Breast epithelium (tissue), 4 donors: Measurements from ENCODE around the gene GLYR1. TPM values are rescaled to one million over a fixed set of nuclear protein-coding genes. Genes with fewer than 3 reads are reported as not detected.

Experiments used
- DNase-seq, 2 donors: peaks; one replicate each; pipeline ENCODE4 v3.0.0-alpha.2; 2019; ENCODE audit warnings: low spot score in 2 of 2
- H3K27ac ChIP-seq, 2 donors: fragments of 200-600 bp; sonication (generic) in 1 of 2; one replicate each; pipeline ENCODE4 v1.5.1; 2016 to 2019; ENCODE audit warnings: mild to moderate bottlenecking in 1 of 2
- H3K27me3 ChIP-seq, 2 donors: fragments of 200-600 bp; sonication (generic) in 1 of 2; one replicate each; pipeline versions ENCODE4 v1.5.1 to v1.6.0; 2017 to 2019; ENCODE audit warnings: control low read depth in 1 of 2, mild to moderate bottlenecking in 1 of 2
- H3K36me3 ChIP-seq: fragments of 200-600 bp; one replicate; pipeline ENCODE4 v1.5.1; 2019
- H3K4me1 ChIP-seq, 2 donors: fragments of 200-600 bp; sonication (generic); one replicate each; pipeline ENCODE4 v1.5.1; 2016 to 2019; ENCODE audit warnings: control low read depth in 1 of 2
- H3K4me3 ChIP-seq, 3 donors: fragments of 200-600 bp; sonication (generic); 1 replicate in 2 of 3; 2 replicates in 1 of 3; pipeline ENCODE4 v1.5.1; 2016 to 2019; ENCODE audit warnings: mild to moderate bottlenecking in 3 of 3, moderate library complexity in 2 of 3
- H3K9me3 ChIP-seq, 2 donors: fragments of 200-600 bp; sonication (generic) in 1 of 2; one replicate each; pipeline ENCODE4 v1.5.1; 2016 to 2019; ENCODE audit warnings: control low read depth in 1 of 2
- CTCF ChIP-seq, 3 donors: fragments of 450-650 bp; IDR thresholded peaks; one replicate each; pipeline ENCODE4 v1.5.1; 2016 to 2017; ENCODE audit warnings: antibody characterized with exemption in 3 of 3, mild to moderate bottlenecking in 3 of 3, moderate library complexity in 3 of 3
- POLR2A ChIP-seq: fragments of 450-650 bp; IDR thresholded peaks from one replicate; pipeline ENCODE4 v1.6.1; 2016; ENCODE audit warnings: antibody characterized with exemption, mild to moderate bottlenecking, moderate library complexity
- POLR2AphosphoS5 ChIP-seq, 3 donors: sonication (generic); formaldehyde crosslinking; IDR thresholded peaks; one replicate each; pipeline ENCODE4 v1.6.1; 2017; ENCODE audit warnings: antibody characterized with exemption in 3 of 3
- intact Hi-C: fragments of 100-400 bp; cut with DNase I; formaldehyde crosslinking; loops from one replicate; pipeline ENCODE4 v1.15.1; 2023; ENCODE audit warnings: low total_unique reads
- total RNA-seq, 3 donors: library from RNA; depleted of rRNA; stranded (reverse); fragments of >200 nt; gene quantifications; one replicate each; pipeline ENCODE4 v1.1.0, GENCODE V29; 2016

Gene GLYR1
- total RNA-seq, 3 donors from 2014 or later: 57.2 to 79.0 (median 58.1) TPM

GRCh38 chr16:4790261-4790660 lies 56.8 kb downstream of the GLYR1 start:
- no peaks in the 10 kb centered on the region for H3K27me3 ChIP-seq
- intact Hi-C loops: no loop called here
- no peaks in the 10 kb centered on the region for H3K9me3 ChIP-seq
- H3K4me1 ChIP-seq: no peaks in the 10 kb centered on the region
- no peaks in the 10 kb centered on the region for H3K36me3 ChIP-seq
- H3K27ac ChIP-seq: no peak overlapping the region
- TF ChIP-seq CTCF (IDR thresholded peaks at IDR 0.05) (no peak), POLR2A (no peak), POLR2AphosphoS5 (IDR thresholded peaks at IDR 0.05) (no peak)
- DNase-seq: no peak
- H3K4me3 ChIP-seq: no peak overlapping the region

- DNase-seq: no peak
- Histone ChIP-seq H3K36me3 (no peaks in the 10 kb centered on the region), H3K9me3 (no peaks in the 10 kb centered on the region), H3K27ac (no peak overlapping the region), H3K4me3 (no peak overlapping the region), H3K4me1 (no peaks in the 10 kb centered on the region), H3K27me3 (no peaks in the 10 kb centered on the region)
- no peak for TF ChIP-seq CTCF (IDR thresholded peaks at IDR 0.05)
- no peak for TF ChIP-seq POLR2AphosphoS5 (IDR thresholded peaks at IDR 0.05)
- no peak for TF ChIP-seq POLR2A
- intact Hi-C loops: no loop called here
These were observed 58.2 kb downstream of the GLYR1 start for GRCh38 chr16:4788910-4789309.

GRCh38 chr16:4788489-4788889 lies 58.6 kb downstream of the GLYR1 start:
- TF ChIP-seq POLR2A (no peak), POLR2AphosphoS5 (IDR thresholded peaks at IDR 0.05) (no peak), CTCF (IDR thresholded peaks at IDR 0.05) (no peak)
- Histone ChIP-seq H3K36me3 (no peaks in the 10 kb centered on the region), H3K27ac (no peak overlapping the region), H3K9me3 (no peaks in the 10 kb centered on the region), H3K27me3 (no peaks in the 10 kb centered on the region), H3K4me1 (no peaks in the 10 kb centered on the region), H3K4me3 (no peak overlapping the region)
- no peak for DNase-seq
- intact Hi-C loops: no loop called here

GRCh38 chr16:4787627-4788482 lies 59.2 kb downstream of the GLYR1 start, which contains the start of gene SEPTIN12:
TSS of gene SEPTIN12 (minus strand) at chr16:4788345. CDS start at chr16:4787645, 700 bp downstream.
- no peaks in the 10 kb centered on the region for H3K9me3 ChIP-seq
- H3K4me1 ChIP-seq: no peaks in the 10 kb centered on the region
- H3K4me3 ChIP-seq: no peak within 1 kb of the TSS
- no peaks in the 10 kb centered on the region for H3K36me3 ChIP-seq
- H3K27ac ChIP-seq: no peak within 1 kb of the TSS
- no peaks in the 10 kb centered on the region for H3K27me3 ChIP-seq
- intact Hi-C loops: no loop called here
- TF ChIP-seq POLR2A (no peak), CTCF (IDR thresholded peaks at IDR 0.05) (no peak)
- no peak for DNase-seq

GRCh38 chr16:4787068-4787467 lies 60.0 kb downstream of the GLYR1 start:
- Histone ChIP-seq H3K27me3 (no peaks in the 10 kb centered on the region), H3K9me3 (no peaks in the 10 kb centered on the region), H3K27ac (no peak overlapping the region), H3K36me3 (no peaks in the 10 kb centered on the region), H3K4me3 (no peak overlapping the region), H3K4me1 (no peaks in the 10 kb centered on the region)
- intact Hi-C loops: no loop called here
- no peak for TF ChIP-seq POLR2A
- no peak for TF ChIP-seq CTCF (IDR thresholded peaks at IDR 0.05)
- no peak for TF ChIP-seq POLR2AphosphoS5 (IDR thresholded peaks at IDR 0.05)
- DNase-seq: no peak
